Adrenal gland (tissue), 12 donors: ENCODE data around the gene SLC38A1. TPM values are rescaled to one million over a fixed set of nuclear protein-coding genes. Genes with fewer than 3 reads are reported as not detected.
A peak's percentile ranks its signal among the peaks of the same experiment; 100 is the strongest.

ENCODE experiments used
- DNase-seq, 7 donors: peaks; one replicate each; pipeline ENCODE4 v3.0.0-alpha.2; 2019 to 2020
- H3K27ac ChIP-seq, 5 donors: fragments of 200-600 bp; sonication (generic) in 4 of 5; 1 replicate in 3 of 5; 2 replicates in 2 of 5; pipeline versions ENCODE4 v1.5.1 to v1.8.0; 2016 to 2020; ENCODE audit warnings: mild to moderate bottlenecking in 1 of 5
- H3K27me3 ChIP-seq: fragments of 200-600 bp; 2 replicates; pipeline ENCODE4 v1.8.0; 2021
- H3K36me3 ChIP-seq, 2 donors: fragments of 200-600 bp; replicated peaks in 1 of 2; 1 replicate in 1 of 2; 2 replicates in 1 of 2; pipeline versions ENCODE4 v1.5.1 to v1.8.0; 2018 to 2022
- H3K4me1 ChIP-seq, 2 donors: fragments of 200-600 bp; replicated peaks in 1 of 2; 1 replicate in 1 of 2; 2 replicates in 1 of 2; pipeline versions ENCODE4 v1.5.1 to v1.8.0; 2018 to 2021
- H3K4me3 ChIP-seq, 4 donors: fragments of 200-600 bp; sonication (generic) in 3 of 4; one replicate each; pipeline ENCODE4 v1.5.1; 2016 to 2018
- H3K9me3 ChIP-seq, 3 donors: fragments of 200-600 bp; sonication (generic) in 1 of 3; replicated peaks in 1 of 3; 1 replicate in 2 of 3; 2 replicates in 1 of 3; pipeline versions ENCODE4 v1.5.1 to v1.8.0; 2016 to 2021
- CTCF ChIP-seq, 6 experiments: fragments of 450-650 bp in 4 of 6; fragments of 200-600 bp in 2 of 6; sonication (generic) in 1 of 6; IDR thresholded peaks; 1 replicate in 5 of 6; 2 replicates in 1 of 6; pipeline versions ENCODE4 v1.5.1 to v1.8.0; 2016 to 2021; ENCODE audit warnings: antibody characterized with exemption in 6 of 6, mild to moderate bottlenecking in 2 of 6, moderate library complexity in 1 of 6
- POLR2A ChIP-seq, 2 donors: fragments of 450-650 bp; IDR thresholded peaks; one replicate each; pipeline ENCODE4 v1.6.1; 2017; ENCODE audit warnings: antibody characterized with exemption in 2 of 2, mild to moderate bottlenecking in 2 of 2, moderate library complexity in 1 of 2
- WGBS, 4 donors: extraction: QIAGEN DNeasy Blood & Tissue Kit in 2 of 4; methylation state at CpG; one replicate each; pipeline versions ENCODE4 v1.1.5 to v1.1.7; 2013 to 2017; 5-methylcytosine and 5-hydroxymethylcytosine counted together
- intact Hi-C, 2 donors: fragments of 100-400 bp; cut with DNase I; formaldehyde crosslinking; loops; one replicate each; pipeline versions ENCODE4 v1.14.1 to v1.15.0; 2022 to 2023
- polyA plus RNA-seq, 3 donors: library from polyadenylated mRNA; stranded (reverse); fragments of 200-250 nt in 2 of 3; fragments of 350-450 nt in 1 of 3; fragmentation: Illumina TruSeq in 1 of 3; extraction: RNeasy Lipid Tissue Mini Kit (QIAGEN cat#74804) in 1 of 3; gene quantifications; one replicate each; pipeline ENCODE4 v1.2.3, GENCODE V29; 2013 to 2014
- total RNA-seq, 9 donors: library from RNA; depleted of rRNA in 4 of 9; stranded (reverse); fragments of >200 nt in 4 of 9; fragments of 120-200 nt in 1 of 9; fragmentation: NEBNext Ultra II Directional in 1 of 9; extraction: Animal tissue kit (Norgen Biotek cat#: 25700) in 1 of 9; gene quantifications; one replicate each; pipeline versions ENCODE4 v1.1.0 to v1.2.4, GENCODE V29; 2013 to 2023
- donor health status: healthy with polysubstance abuse.
- donor health status: Bipolar disorder and iron deficiency.
- donor health status: DM: yes; HTN: yes; CAD: no.
- donor health status: DM: no; HTN: no; CAD: no.
- donor health status: DM: no; HTN: no; CAD: no.
- donor health status: DM: yes; HTN: yes; CAD: no.

The SLC38A1 gene
- total and polyA plus RNA-seq, 12 donors = 2.4 to 14.8 (median 6.1) TPM

DNA sequence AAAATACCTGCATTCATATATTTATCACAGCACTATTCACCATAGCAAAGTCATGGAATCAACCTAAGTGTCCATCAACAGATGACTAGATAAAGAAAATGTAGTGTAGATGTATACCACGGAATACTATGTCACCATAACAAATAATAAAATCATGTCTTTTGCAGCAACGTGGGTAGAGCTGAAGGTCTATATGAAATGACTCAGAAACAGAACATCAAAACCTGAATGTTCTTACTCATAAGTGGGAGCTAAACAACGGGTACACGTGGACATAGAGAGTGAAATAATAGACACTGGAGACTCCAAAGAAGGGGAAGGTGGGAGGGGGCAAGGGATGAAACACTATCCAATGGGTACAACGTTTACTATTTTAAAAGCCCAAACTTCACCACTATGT lies 37.9 kb downstream of the SLC38A1 start:
- H3K27me3 ChIP-seq = no peaks in the 10 kb centered on the region
- intact Hi-C loops = no loop called here
- 71 to 83% (median 78%) methylated on average over 5 of the region's 5 CpGs for WGBS, 4 donors
- H3K4me1 ChIP-seq = no peaks in the 10 kb centered on the region
- no peaks in the 10 kb centered on the region for H3K36me3 ChIP-seq
- DNase-seq = no peak
- H3K27ac ChIP-seq = no peak overlapping the region
- no peak overlapping the region for H3K4me3 ChIP-seq
- no peaks in the 10 kb centered on the region for H3K9me3 ChIP-seq
- TF ChIP-seq POLR2A (IDR thresholded peaks at IDR 0.05) (no peak), CTCF (IDR thresholded peaks at IDR 0.05) (no peak)

GRCh38 chr12:46230306-46230705 lies 38.5 kb downstream of the SLC38A1 start:
- Histone ChIP-seq H3K4me3 (no peak overlapping the region), H3K27me3 (no peaks in the 10 kb centered on the region), H3K36me3 (no peaks in the 10 kb centered on the region), H3K9me3 (no peaks in the 10 kb centered on the region), H3K4me1 (no peaks in the 10 kb centered on the region), H3K27ac (no peak overlapping the region)
- 82 to 96% (median 83%) methylated on average over 2 of the region's 2 CpGs for WGBS, 4 donors
- no peak for DNase-seq
- TF ChIP-seq POLR2A (IDR thresholded peaks at IDR 0.05) (no peak), CTCF (IDR thresholded peaks at IDR 0.05) (no peak)
- intact Hi-C loops = no loop called here

DNA sequence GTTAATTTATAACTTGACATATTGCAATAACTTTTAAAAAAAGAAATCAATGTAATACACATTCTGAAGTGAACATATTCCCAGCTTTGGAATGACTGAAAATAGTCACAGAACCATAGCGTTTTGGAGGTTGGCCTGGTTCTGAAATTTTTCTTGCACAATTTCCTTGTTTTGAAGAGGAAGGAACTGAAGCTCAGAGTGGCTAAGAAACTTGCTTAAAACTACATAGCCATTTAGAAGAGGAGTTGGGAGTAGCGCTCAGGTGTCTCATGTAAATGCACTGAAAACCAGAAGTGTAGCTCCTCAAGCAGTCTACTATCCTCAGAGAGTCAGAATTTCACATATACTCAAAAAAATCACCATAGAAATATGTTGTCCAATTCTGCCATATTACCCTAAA lies 41.2 kb downstream of the SLC38A1 start:
- no peaks in the 10 kb centered on the region for H3K36me3 ChIP-seq
- H3K4me3 ChIP-seq = no peak overlapping the region
- DNase-seq = no peak
- H3K9me3 ChIP-seq = no peaks in the 10 kb centered on the region
- H3K27me3 ChIP-seq = no peaks in the 10 kb centered on the region
- no peak for TF ChIP-seq CTCF (IDR thresholded peaks at IDR 0.05)
- no peak for TF ChIP-seq POLR2A (IDR thresholded peaks at IDR 0.05)
- WGBS, 4 donors = 70 to 73% (median 72%) methylated on average over 2 of the region's 2 CpGs
- no peak overlapping the region for H3K27ac ChIP-seq
- no peaks in the 10 kb centered on the region for H3K4me1 ChIP-seq
- intact Hi-C loops = no loop called here

DNA sequence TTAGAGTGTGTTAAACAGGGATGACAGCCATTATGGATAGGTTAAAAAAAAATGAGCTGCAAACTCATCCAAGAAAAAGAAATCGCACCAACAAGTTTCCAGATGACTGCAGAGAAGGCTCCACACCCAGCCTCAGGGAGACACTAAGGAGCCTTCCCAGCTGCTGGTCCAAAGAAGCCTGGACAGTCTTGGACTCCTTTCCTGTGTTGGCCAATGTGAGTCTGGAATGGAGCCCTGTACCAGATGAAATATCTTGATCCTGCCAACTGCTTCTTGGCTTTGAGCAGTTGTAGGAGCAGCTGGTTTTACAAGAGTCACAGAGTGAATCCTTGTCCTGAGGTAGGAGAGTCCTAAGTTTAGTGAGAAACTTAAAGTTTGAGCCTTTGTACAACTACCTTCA lies 44.5 kb downstream of the SLC38A1 start:
- TF ChIP-seq POLR2A (IDR thresholded peaks at IDR 0.05) (no peak), CTCF (IDR thresholded peaks at IDR 0.05) (no peak)
- H3K4me1 ChIP-seq = peaks cover 5 to 12% of the 10 kb centered on the region in 2 donors
- DNase-seq = peak in 4 of 7 donors; percentile 8 to 55 (median 32)
- no peaks in the 10 kb centered on the region for H3K27me3 ChIP-seq
- no peaks in the 10 kb centered on the region for H3K36me3 ChIP-seq
- H3K27ac ChIP-seq = no peak overlapping the region
- intact Hi-C loops = no loop called here
- no peaks in the 10 kb centered on the region for H3K9me3 ChIP-seq
- 64 to 82% (median 76%) methylated on average over 1 of the region's 1 CpG for WGBS, 4 donors
- no peak overlapping the region for H3K4me3 ChIP-seq
